MV-4-11 (cell line): ENCODE data around the gene LRRC39.
A peak's percentile ranks its signal among the peaks of the same experiment; 100 is the strongest.

Experiments
- DNase-seq: peaks from one replicate; lab custom pipeline; 2025; lab: John Stamatoyannopoulos, UW

Gene LRRC39

GRCh38 chr1:100147875-100148274 is 30.2 kb downstream of the LRRC39 start:
- DNase-seq: no peak

GRCh38 chr1:100146958-100147357 is 31.1 kb downstream of the LRRC39 start:
- no peak for DNase-seq

- no peak for DNase-seq
These were observed 32.9 kb downstream of the LRRC39 start for GRCh38 chr1:100145116-100145515.

- DNase-seq: no peak
These were observed 35.7 kb downstream of the LRRC39 start for GRCh38 chr1:100142343-100142742.

- DNase-seq: no peak
These were observed 36.9 kb downstream of the LRRC39 start for GRCh38 chr1:100141192-100141591.

- no peak for DNase-seq
These were observed 40.5 kb downstream of the LRRC39 start for GRCh38 chr1:100137602-100138001.

GRCh38 chr1:100134872-100135271 is 43.2 kb downstream of the LRRC39 start:
- peak; percentile 1 for DNase-seq

- peak; percentile 98 for DNase-seq
These were observed 45.2 kb downstream of the LRRC39 start, which contains the start of the genes SASS6 and TRMT13 for GRCh38 chr1:100132566-100133477. SASS6 (minus strand) TSS chr1:100132930; CDS start chr1:100132814, 116 bp downstream. TRMT13 (plus strand) TSS chr1:100133163; CDS start chr1:100133169, 6 bp downstream.

- DNase-seq: no peak
These were observed 46.4 kb downstream of the LRRC39 start for GRCh38 chr1:100131623-100132022.

GRCh38 chr1:100130552-100131077 is 47.4 kb downstream of the LRRC39 start:
- DNase-seq: no peak

GRCh38 chr1:100127226-100127625 is 50.8 kb downstream of the LRRC39 start:
- no peak for DNase-seq

GRCh38 chr1:100122177-100122576 is 55.9 kb downstream of the LRRC39 start:
- no peak for DNase-seq

GRCh38 chr1:100115524-100115923 is 62.5 kb downstream of the LRRC39 start:
- DNase-seq: no peak

GRCh38 chr1:100109554-100110066 is 68.4 kb downstream of the LRRC39 start:
- DNase-seq: no peak

- no peak for DNase-seq
These were observed 70.4 kb downstream of the LRRC39 start for GRCh38 chr1:100107696-100108095.

GRCh38 chr1:100101564-100101963 is 76.5 kb downstream of the LRRC39 start:
- DNase-seq: no peak

GRCh38 chr1:100100202-100100601 is 77.9 kb downstream of the LRRC39 start:
- no peak for DNase-seq
